GM19238 (cell line): Measurements from ENCODE around the gene TBCA.
"Not testable (repeated sequence)": the region's sequence is repeated elsewhere in the genome, so short reads cannot be mapped to it uniquely, and the experiment has no call there.

Source experiments
- DNase-seq: peaks from one replicate; pipeline ENCODE4 v3.0.0; 2011; ENCODE audit warnings: low spot score; ENCODE audit not compliant: insufficient read length

Gene TBCA

GRCh38 chr5:77773734-77774280 is 2.3 kb downstream of the TBCA start:
- DNase-seq = no peak

- DNase-seq = no peak
These were observed 3.4 kb downstream of the TBCA start for GRCh38 chr5:77772729-77773128.

- no peak for DNase-seq
These were observed 4.7 kb downstream of the TBCA start for GRCh38 chr5:77771452-77771851.

GRCh38 chr5:77770293-77771005 is 5.7 kb downstream of the TBCA start:
- DNase-seq = no peak

GRCh38 chr5:77768978-77769377 is 7.2 kb downstream of the TBCA start:
- DNase-seq = no peak

- no peak for DNase-seq
These were observed 8.8 kb downstream of the TBCA start for GRCh38 chr5:77767301-77767700.

GRCh38 chr5:77761606-77762005 is 14.5 kb downstream of the TBCA start:
- DNase-seq = no peak

GRCh38 chr5:77758141-77758938 is 17.8 kb downstream of the TBCA start:
- no peak for DNase-seq

GRCh38 chr5:77751328-77752023 is 24.7 kb downstream of the TBCA start:
- DNase-seq = no peak

GRCh38 chr5:77750928-77751327 is 25.2 kb downstream of the TBCA start:
- not testable (repeated sequence) for DNase-seq

- no peak for DNase-seq
These were observed 28.0 kb downstream of the TBCA start for GRCh38 chr5:77748160-77748559.

- no peak for DNase-seq
These were observed 32.0 kb downstream of the TBCA start for GRCh38 chr5:77744116-77744515.

- DNase-seq = no peak
These were observed 33.0 kb downstream of the TBCA start for GRCh38 chr5:77743181-77743580.

GRCh38 chr5:77741608-77742007 is 34.5 kb downstream of the TBCA start:
- no peak for DNase-seq

GRCh38 chr5:77734885-77735284 is 41.3 kb downstream of the TBCA start:
- no peak for DNase-seq

GRCh38 chr5:77733130-77733529 is 43.0 kb downstream of the TBCA start:
- no peak for DNase-seq

GRCh38 chr5:77727190-77727589 is 48.9 kb downstream of the TBCA start:
- no peak for DNase-seq

- no peak for DNase-seq
These were observed 50.5 kb downstream of the TBCA start for GRCh38 chr5:77725616-77726015.

GRCh38 chr5:77724934-77725333 is 51.2 kb downstream of the TBCA start:
- DNase-seq = no peak

- DNase-seq = no peak
These were observed 56.3 kb downstream of the TBCA start for GRCh38 chr5:77719666-77720363.

- DNase-seq = no peak
These were observed 57.1 kb downstream of the TBCA start for GRCh38 chr5:77718934-77719610.
